ENCODE data around the gene HMCN2.

DNA sequence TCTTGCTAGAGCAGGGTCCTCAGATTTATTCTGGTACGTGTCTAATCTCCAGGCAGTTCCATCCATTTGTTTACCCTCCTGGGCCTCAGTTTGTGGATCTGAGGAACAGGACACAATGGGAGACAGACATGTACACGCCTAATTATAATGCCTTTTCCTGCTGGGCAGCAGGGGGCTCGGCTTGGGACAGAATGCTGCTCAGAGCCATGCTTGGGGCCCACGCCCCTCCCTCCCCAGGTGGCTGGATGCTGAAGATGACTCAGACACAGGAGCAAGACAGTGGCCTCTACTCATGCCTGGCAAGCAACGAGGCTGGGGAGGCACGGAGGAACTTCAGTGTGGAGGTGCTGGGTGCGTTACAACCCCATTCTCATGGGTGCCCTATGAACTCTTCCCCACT, 106.5 kb downstream of the HMCN2 start:
- TF ChIP-seq, protein P1, sequence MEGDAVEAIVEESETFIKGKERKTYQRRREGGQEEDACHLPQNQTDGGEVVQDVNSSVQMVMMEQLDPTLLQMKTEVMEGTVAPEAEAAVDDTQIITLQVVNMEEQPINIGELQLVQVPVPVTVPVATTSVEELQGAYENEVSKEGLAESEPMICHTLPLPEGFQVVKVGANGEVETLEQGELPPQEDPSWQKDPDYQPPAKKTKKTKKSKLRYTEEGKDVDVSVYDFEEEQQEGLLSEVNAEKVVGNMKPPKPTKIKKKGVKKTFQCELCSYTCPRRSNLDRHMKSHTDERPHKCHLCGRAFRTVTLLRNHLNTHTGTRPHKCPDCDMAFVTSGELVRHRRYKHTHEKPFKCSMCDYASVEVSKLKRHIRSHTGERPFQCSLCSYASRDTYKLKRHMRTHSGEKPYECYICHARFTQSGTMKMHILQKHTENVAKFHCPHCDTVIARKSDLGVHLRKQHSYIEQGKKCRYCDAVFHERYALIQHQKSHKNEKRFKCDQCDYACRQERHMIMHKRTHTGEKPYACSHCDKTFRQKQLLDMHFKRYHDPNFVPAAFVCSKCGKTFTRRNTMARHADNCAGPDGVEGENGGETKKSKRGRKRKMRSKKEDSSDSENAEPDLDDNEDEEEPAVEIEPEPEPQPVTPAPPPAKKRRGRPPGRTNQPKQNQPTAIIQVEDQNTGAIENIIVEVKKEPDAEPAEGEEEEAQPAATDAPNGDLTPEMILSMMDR (conservative IDR thresholded peaks at IDR 0.05; ENCODE audit: low read length): no peak
- no peak for TF ChIP-seq EZH2phosphoT487 (IDR thresholded peaks at IDR 0.05; ENCODE audit: borderline replicate concordance)
